ENCODE results near the gene HIBCH. TPM values are rescaled to one million over a fixed set of nuclear protein-coding genes. Genes with fewer than 3 reads are reported as not detected.

HIBCH gene
- total and polyA plus RNA-seq, 9 of the 15 experiments (the other 6 are each of a cell fraction or from before 2014, with no cell fraction given), result 17.0 to 65.4 (median 28.3) TPM

- 0 out of 2 replicates have a peak, but pooled peaks have one; percentile 26 for TF ChIP-seq HMBOX1 (IDR thresholded peaks at IDR 0.05)
Observed at GRCh38 chr2:190200603-190201002, 119.0 kb downstream of the HIBCH start (continued).

- no peaks in the 10 kb centered on the region for H3K9me1 ChIP-seq (ENCODE audit: control insufficient read depth, insufficient read depth, low read length)
- ChIA-PET CTCF (ENCODE audit: low intra/inter-chr PET ratio) (no interaction called here), POLR2A (no interaction called here)
- H4K20me1 ChIP-seq (replicated peaks; ENCODE audit: control insufficient read depth, insufficient read depth, low read length), result no peaks in the 10 kb centered on the region
- peaks cover 69% of the 10 kb centered on the region for H3K79me2 ChIP-seq (ENCODE audit: control insufficient read depth, insufficient read depth, low read length)
- no peak for FAIRE-seq
- H3K9me3 ChIP-seq (replicated peaks; ENCODE audit: control insufficient read depth, insufficient read depth, low read depth, low read length), result no peaks in the 10 kb centered on the region
- no peaks in the 10 kb centered on the region for H3K27me3 ChIP-seq (ENCODE audit: control insufficient read depth in 2 of 2, insufficient read depth in 2 of 2, low read length in 2 of 2)
- H3K4me1 ChIP-seq (replicated peaks in 1 of 2; ENCODE audit: control insufficient read depth in 2 of 2, insufficient read depth in 2 of 2, low read length in 2 of 2), result peaks cover 4 to 14% of the 10 kb centered on the region in 2 experiments; a peak in 4 of 5 replicates
- no peak for DNase-seq (ENCODE audit: extremely low read depth in 1 of 4, low spot score in 3 of 4)
- no peak overlapping the region for H3K9ac ChIP-seq (ENCODE audit: insufficient read depth in 1 of 2, low read depth in 2 of 2, low read length in 2 of 2)
- no peak overlapping the region for H3K4me3 ChIP-seq
- H3K36me3 ChIP-seq (ENCODE audit: control insufficient read depth, insufficient read depth, low read length), result peaks cover 90% of the 10 kb centered on the region
- H2AFZ ChIP-seq (ENCODE audit: low read depth, low read length), result no peak overlapping the region
- no peak for TF ChIP-seq ZC3H4 (CRISPR knock-in tag; IDR thresholded peaks at IDR 0.05; ENCODE audit: borderline replicate concordance)
- no peak for TF ChIP-seq KAT2B (IDR thresholded peaks at IDR 0.05; ENCODE audit: low read depth, low read length)
- TF ChIP-seq ATF3 (IDR thresholded peaks at IDR 0.05), result no peak
- no peak for TF ChIP-seq ATF3 (CRISPR knock-in tag; conservative IDR thresholded peaks at IDR 0.05)
- TF ChIP-seq ZNF449 (CRISPR knock-in tag; IDR thresholded peaks at IDR 0.05), result no peak
- TF ChIP-seq FOXO4 (CRISPR knock-in tag; IDR thresholded peaks at IDR 0.05), result no peak
- H3K27ac ChIP-seq (ENCODE audit: extremely low read depth, low read depth, low read length), result no peak overlapping the region
- no TSS peak for BruUV-seq (replicated peaks)
- WGBS (ENCODE audit: insufficient coverage, low coverage, missing lambda C conversion rate), result 88% methylated on average over 1 of the region's 1 CpG
- in situ Hi-C loops (cut with MboI), result no loop called here
- no peak overlapping the region for H3K4me2 ChIP-seq (ENCODE audit: insufficient read depth, low read length)
- intact Hi-C loops (cut with micrococcal nuclease), result no loop called here
- no peak for ATAC-seq
Observed at GRCh38 chr2:190199530-190199929, 120.1 kb downstream of the HIBCH start.

All from K562 (cell line).